ENCODE data around the gene TEX264.
"Not testable (repeated sequence)": the region's sequence is repeated elsewhere in the genome, so short reads cannot be mapped to it uniquely, and the experiment has no call there.

The TEX264 gene

DNA sequence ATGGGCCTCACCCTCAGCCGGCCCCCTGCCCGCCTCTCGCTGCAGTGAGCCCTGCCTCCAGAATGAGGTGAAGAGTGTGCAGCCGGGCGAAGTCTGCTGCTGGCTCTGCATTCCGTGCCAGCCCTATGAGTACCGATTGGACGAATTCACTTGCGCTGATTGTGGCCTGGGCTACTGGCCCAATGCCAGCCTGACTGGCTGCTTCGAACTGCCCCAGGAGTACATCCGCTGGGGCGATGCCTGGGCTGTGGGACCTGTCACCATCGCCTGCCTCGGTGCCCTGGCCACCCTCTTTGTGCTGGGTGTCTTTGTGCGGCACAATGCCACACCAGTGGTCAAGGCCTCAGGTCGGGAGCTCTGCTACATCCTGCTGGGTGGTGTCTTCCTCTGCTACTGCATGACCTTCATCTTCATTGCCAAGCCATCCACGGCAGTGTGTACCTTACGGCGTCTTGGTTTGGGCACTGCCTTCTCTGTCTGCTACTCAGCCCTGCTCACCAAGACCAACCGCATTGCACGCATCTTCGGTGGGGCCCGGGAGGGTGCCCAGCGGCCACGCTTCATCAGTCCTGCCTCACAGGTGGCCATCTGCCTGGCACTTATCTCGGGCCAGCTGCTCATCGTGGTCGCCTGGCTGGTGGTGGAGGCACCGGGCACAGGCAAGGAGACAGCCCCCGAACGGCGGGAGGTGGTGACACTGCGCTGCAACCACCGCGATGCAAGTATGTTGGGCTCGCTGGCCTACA is 44.4 kb downstream of the TEX264 start:
- DNase-seq (ENCODE audit: low spot score), result peak; percentile 6

DNA sequence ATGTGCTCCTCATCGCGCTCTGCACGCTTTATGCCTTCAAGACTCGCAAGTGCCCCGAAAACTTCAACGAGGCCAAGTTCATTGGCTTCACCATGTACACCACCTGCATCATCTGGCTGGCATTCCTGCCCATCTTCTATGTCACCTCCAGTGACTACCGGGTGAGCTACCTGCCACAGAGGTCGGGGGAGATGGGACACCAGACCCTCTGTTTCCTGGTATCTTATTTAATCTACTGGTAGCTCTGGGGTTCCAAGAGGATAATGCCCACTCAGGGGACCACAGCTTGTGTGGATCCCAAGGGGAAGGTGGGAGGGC is 44.9 kb downstream of the TEX264 start:
- DNase-seq (ENCODE audit: low spot score), result peak; percentile 2

DNA sequence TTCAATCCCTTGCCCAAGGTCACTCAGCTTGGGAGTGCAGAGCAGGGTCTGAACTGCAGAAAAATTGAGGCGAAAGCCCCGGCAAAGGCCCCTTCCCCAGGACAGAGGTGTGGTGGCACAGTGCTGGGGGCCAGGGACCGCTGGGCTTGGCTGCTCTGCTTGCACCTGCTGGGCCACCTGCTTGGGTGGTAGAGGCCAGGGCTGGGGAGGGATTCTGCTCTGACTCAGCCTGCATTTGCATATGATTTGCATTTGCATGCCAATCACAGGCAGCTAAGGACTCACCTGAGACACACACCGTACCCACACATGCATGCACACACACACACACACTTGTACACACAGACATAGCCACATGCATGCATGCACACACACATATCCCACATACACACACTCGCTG is 45.8 kb downstream of the TEX264 start:
- DNase-seq (ENCODE audit: low spot score), result peak; percentile 11

DNA sequence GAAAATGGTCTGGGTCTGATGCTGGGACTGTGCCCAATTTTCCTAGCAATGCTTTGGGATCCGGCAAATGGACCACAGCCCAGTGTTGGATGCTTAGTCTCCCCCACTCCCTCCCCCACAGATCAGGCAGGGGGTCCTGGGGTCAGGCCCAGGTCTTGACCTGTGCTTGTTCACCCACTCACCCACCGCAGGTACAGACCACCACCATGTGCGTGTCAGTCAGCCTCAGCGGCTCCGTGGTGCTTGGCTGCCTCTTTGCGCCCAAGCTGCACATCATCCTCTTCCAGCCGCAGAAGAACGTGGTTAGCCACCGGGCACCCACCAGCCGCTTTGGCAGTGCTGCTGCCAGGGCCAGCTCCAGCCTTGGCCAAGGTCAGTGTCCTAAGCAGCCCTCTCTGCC is 46.4 kb downstream of the TEX264 start:
- DNase-seq (ENCODE audit: low spot score), result peak; percentile 4

DNA sequence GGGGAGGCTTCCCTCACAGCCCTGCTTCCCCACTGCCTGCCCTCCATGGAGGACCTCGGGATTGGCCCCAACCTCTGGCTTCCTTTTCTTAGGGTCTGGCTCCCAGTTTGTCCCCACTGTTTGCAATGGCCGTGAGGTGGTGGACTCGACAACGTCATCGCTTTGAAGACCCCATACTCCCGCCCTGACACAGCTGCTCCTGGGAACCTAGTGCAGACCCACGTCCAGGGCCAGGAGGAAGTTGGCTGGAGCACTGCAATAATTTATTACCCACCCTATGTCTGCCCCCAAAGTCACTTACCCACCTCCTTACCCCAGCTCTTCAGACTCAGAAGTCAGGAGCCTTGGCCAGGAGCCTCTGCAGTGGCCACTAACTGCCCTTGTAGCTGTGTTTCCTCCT is 46.9 kb downstream of the TEX264 start:
- DNase-seq (ENCODE audit: low spot score), result peak; percentile 6

DNA sequence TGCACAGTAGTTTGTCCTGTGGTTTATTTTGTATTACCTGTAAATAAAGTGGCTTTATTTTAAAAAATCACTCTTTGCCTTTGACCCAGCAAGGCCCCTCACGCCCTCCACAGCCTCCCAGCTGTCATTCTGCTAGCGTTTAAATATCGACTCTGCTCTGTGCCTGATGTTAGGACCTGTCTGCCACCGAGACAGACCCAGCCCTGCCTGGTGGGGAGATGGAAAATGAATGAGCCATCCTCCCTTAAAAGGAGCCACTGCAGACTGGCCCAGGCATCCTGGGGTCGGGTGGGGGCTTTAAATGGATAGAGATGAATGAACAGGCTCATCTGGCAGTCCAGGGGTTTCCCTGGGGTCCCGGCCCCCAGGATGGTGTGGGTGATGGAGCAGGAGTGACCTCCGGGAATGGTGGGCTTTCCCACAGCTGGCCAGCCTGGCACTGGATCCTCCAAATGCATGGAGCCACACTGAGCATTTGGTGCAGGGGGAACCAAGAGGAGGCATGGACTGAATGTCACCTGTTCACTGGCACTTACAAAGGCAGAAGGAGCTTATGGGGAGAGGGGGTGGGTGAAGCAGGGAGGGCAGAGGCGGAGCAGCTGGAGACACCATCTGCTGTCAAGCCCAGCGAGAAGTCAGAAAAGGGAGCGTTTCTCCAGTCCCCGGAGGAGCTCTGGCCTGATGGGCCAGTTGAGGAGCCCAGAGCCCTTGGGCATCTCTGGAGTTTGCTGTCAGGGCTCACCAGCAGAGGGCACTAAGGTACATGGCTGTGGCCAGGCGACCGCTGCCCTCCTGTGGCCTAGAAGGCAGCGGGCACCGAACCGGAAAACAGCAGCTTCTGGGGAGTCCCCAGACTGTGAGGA is 47.7 kb downstream of the TEX264 start:
- peak; percentile 92 for DNase-seq (ENCODE audit: low spot score)

DNA sequence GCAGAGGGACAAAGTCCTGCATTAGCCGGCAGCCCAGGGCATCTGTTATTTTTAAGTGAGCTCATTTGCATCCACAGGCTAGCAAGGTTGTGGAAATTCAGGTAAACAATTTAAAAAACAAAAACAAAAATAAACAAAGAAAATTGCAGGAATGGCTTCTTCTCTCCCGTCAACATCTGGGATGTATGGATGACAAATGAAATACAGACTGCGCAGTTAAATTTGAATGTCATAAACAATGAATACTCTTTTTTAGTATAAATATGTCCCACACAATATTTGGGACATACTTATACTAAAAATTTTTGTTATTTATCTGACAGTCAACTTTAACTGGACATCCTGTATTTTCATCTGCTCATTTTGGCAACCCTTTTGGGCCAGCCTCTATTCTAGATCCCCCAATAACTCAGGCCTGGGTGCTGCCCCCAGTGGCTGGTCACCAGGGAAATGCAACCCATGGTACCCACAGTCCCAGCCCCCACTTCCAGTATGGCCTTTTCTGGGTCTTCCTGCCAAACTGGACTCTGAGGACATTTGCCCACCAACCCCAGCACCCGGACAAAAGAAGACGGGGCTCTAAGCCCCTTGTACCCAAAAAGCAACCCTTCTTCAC is 48.5 kb downstream of the TEX264 start:
- peak; percentile 29 for DNase-seq (ENCODE audit: low spot score)

DNA sequence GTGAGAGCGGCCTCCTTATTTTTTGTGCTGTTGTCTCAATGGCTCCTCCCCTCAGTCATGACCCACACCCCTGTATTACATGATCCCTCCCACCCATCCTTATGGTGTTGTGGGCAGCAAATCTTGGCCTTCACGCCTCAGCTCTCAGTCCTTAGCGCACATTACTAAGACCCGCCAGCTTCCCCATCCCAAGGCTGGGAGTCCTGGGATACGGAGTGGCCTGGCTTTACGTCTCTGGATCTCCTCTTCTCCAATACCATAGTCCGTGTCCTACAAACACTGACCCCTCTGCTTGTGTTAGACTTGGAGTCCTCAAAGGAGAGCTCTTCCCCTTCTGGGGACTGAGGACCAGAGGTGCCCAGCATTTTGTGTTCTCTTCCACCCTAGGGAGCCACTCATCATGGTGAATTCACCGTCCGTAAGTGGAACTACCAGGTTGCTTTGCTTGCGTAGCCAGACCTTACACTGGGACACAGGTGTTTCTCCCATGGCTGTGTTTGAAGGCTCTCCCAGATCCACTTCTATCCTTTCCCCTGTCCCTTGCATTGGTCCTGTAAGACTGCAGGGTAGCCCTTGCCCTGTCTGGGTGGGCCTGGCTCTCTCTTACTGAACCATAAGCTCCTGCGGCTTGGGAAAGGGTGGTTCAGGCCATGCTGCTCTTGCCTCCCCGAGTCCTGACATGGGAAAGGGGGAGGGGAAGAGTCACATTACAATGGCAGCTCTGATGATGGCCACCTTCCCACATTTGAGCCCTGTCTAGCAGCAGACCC is 49.4 kb downstream of the TEX264 start:
- peak; percentile 2 for DNase-seq (ENCODE audit: low spot score)

DNA sequence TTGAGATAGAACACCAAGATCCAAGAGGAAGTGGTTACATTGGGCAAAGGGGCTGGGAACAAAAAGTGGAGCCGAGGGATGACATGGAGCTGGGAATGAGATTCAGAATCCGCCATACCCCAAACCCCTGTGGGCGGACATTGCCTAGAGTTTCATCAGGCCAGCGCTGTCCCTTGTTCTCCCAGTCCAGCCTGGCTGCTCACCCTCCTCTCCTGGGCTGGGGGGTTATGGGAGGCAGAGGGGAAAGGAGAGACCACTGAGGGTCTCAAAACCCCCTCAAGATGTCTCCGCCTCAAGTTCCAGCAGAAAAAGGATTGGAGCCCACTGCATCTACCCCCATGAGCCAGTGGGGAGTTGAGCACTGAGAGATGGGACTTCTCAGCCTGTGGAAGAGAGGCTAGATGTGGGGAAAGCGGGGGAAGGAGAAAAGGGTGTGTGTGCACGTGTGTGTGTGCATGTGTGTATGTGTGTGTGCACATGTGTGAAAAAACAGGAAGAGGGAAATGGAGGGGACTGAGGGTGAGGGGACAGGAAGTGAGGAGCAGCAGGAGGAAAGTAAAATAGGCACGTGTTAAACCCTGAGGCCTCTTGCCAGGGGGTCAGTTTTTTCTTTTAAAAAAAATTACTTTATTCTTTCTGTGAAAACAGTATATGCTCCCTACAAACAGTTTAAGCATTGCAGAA is 50.2 kb downstream of the TEX264 start:
- DNase-seq (ENCODE audit: low spot score), result no peak

DNA sequence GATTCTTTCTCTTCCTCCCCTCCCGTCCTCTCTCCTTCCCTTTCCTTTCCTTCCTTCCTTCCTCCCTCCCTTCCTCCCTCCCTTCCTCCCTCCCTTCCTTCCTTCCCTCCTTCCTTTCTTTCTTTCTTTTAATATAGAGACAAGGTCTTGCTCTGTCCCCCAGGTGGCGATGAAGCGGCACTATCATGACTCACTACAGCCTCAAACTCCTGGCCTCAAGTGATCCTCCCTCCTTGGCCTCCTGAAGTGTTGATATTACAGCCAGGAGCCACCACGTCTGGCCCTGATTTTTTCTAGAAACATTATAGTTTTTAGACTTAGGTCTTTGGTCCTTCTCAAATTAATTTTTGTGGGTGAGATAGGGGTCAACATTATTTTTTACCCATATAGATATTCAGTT is 51.3 kb downstream of the TEX264 start:
- DNase-seq (ENCODE audit: low spot score), result no peak

DNA sequence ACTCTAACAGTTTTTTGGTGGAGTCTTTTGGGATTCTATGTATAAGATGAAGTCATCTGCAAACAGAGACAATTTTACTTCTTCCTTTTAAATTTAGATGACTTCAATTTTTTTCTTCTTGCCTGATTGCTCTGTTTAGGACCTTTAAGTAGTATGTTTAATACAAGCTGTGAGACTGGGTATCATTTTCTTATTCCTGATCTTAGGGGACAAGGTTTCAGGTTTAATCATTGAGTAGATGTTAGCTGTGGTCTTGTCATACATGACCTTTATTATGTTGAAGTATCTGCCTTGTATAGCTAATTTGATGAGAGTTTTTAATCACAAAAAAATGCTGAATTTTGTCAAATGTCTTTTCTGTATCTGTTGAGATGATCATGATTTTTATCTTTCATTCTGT is 56.4 kb downstream of the TEX264 start:
- no peak for DNase-seq (ENCODE audit: low spot score)

DNA sequence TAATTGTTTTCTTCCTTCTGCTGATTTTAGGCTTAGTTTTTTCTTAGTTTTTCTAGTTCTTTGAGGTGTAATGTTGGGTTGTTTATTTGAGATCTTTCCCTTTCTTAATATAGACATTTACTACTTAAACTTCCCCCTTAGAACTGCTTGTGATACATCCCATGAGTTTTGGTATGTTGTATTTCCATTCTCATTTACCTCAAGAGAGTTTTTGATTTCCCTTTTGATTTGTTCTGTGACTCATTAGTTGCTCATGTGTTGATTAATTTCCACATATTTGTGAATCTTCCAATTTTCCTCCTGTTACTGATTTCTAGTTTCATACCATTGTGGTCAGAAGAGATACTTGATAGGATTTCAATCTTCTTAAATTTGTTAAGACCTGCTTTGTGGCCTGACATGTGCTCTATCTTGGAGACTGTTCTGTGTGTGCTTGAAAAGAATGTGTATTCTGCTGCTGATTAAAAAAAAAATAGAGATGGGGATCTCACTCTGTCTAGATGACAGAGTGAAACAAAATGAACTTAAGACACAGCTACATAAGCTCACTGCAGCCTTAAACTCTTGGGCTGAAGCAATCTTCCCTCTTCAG is 58.1 kb downstream of the TEX264 start:
- DNase-seq (ENCODE audit: low spot score), result no peak

DNA sequence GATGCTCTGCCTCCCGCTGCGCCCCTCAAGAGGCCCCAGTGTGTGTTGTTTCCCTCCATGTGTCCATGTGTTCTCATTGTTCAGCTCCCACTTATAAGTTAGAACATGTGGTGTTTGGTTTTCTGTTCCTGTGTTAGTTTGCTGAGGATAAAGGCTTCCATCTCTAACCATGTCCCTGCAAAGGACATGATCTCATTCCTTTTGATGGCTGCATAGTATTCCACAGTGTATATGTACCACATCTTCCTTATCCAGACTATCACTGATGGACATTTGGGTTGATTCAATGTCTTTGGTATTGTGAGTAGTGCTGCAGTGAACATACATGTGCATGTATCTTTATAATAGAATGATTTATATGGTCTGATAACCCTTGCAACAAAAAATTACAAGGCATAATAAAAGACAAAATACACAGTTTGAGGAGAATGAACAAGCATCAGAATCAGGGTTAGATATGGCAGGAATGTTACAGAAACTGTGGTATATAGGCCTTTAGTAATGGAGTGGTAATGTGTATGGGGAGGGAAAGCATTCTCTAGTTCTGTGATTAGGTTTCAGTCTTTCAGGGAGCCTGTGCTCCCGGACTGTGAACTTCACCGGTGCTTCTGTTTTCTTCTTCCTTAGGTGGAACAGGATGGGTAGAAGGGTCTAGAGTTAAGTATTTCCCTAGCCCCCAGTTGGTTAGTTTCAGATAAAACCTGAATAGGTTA is 63.0 kb downstream of the TEX264 start:
- no peak for DNase-seq (ENCODE audit: low spot score)

DNA sequence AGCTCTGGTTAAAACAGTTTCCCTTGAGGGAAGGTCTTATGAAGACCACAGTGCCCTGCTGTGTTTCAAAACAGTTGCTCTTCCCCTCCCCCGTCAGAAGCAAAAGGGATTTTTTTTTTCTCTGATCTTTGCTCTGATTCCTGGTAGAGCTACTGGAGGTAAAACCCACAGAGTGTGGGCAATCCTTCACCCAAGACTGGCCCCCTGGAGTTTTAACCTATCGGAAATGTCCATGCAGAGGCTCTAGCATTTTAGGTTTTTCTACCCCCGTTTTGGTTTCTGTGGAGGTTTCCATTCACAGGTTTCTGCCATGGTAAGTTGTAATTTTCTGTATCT is 63.5 kb downstream of the TEX264 start:
- no peak for DNase-seq (ENCODE audit: low spot score)

DNA sequence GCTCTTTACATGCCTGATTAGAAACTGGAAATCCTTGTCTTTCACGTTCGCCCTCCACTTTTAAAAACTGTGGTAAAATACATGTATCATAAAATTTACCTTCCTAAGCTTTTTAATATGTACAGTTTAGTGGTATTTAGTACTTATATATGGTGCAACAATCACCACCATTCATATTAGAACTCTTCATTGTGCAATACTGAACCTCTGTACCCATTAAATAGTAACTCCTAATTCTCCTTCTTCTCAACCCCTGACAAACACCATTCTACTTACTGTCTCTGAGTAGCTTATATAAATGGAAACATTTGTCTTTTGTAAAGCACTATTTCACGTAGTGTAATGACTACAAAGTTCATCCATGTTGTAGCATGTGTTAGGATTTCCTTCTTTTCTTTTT is 64.0 kb downstream of the TEX264 start:
- DNase-seq (ENCODE audit: low spot score), result no peak

DNA sequence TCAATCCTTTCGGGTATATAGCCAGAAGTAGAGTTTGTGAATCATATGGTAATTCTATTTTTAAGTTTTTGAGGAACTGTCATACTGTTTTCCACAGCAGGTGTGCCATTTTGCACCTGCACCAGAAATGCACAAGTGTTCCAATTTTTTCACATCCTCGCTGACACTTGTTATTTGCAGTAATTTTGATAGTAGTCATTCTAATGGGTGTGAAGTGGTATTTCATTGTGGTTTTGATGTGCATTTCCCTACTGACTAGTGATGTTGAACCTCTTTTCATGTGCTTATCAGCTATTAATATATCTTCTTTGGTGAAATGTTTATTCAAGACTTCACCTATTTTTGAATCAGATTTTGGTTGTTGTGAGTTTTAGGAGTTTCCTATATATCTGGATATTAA is 64.9 kb downstream of the TEX264 start:
- DNase-seq (ENCODE audit: low spot score), result no peak

DNA sequence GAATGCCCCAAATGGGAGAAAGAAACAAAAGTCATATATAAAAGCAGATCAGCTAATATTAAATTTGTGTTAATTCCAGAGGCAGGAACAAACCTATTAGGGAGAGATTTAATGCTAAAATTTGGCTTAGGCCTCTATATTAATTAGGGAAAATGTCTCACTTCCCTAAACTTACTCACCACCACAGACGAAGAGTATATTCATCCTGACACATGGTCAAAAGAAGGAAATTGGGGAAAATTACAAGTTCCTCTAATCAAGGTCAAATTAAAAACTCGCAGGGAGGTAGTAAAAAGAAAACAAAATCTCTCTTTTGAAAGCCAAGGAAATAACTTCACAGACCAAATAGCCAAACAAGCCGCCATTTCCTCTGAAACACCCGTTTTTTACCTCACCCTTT is 68.1 kb downstream of the TEX264 start:
- no peak for DNase-seq (ENCODE audit: low spot score)

DNA sequence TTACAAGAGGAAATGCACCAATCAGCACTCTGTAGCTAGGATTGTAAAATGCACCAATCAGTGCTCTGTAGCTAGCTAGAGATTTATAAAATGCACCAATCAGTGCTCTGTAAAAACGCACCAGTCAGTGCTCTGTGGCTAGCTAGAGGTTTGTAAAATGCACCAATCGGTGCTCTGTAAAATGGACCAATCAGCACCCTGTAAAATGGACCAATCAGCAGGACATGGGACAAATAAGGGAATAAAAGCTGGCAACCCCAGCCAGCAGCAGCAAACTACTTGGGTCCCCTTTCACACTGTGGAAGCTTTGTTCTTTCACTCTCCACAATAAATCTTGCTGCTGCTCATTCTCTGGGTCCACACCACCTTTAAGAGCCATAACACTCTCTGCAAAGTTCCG is 71.3 kb downstream of the TEX264 start:
- DNase-seq (ENCODE audit: low spot score), result not testable (repeated sequence)

DNA sequence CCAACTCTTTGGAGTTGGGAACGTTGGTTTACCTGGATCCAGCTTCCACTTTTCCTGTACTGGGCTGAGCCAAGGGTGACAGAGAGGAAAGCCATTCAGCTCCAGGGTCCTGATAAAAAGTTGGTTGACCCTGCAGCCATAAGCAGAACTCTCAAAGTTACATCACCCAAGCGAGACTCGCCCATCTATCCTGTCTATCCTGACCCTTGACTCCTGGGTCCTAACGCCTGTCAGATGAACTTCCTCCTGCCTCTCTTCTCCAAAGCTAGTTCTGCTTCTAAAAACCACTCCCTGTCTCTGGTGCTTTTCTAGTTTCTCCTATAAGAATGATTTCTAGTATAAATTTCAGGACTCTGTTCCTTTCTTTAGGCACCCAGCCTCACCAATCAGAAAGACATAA is 71.9 kb downstream of the TEX264 start:
- not testable (repeated sequence) for DNase-seq (ENCODE audit: low spot score)

DNA sequence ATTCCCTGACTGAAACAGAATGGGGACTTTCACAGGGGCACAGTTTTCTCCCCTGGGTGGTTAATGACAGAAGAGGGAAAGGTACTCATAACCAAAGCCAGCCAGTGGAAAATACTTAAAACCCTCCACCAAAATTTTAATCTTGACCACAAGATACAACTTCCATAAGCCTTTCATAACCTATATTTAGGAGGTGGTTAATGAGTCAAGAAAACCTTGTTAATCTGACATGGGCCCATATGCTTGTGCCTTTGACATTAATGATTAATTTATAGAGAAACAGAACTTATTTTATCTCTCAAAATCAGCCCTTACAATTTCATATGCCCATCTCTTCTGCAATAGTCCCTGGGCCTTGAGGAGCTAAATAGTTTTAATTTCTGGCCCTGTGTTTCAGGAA is 76.8 kb downstream of the TEX264 start:
- DNase-seq (ENCODE audit: low spot score), result no peak

DNA sequence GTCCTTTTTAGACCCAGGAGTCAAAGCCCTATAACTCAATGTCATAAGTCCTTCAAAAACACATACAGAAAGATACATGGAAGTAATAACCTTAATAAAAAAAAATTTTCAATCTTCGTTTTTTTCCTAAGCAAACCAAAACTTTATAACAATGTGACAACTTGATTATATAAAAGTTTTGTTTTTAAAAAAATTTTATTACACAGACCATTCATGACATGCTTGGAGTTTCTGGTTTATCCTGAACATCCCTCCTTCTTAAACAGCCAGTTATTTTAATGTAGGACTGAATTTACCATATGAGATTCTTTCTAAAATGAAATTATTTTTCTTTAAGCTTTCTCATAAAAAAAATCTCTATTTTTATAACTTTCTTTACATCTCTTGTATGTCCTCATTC is 77.3 kb downstream of the TEX264 start:
- DNase-seq (ENCODE audit: low spot score), result no peak
